Measurements from ENCODE around the gene HDAC7. TPM values are rescaled to one million over a fixed set of nuclear protein-coding genes. Genes with fewer than 3 reads are reported as not detected.

The HDAC7 gene
- total RNA-seq, 1 donor from 2014 or later: 92.2 TPM

DNA sequence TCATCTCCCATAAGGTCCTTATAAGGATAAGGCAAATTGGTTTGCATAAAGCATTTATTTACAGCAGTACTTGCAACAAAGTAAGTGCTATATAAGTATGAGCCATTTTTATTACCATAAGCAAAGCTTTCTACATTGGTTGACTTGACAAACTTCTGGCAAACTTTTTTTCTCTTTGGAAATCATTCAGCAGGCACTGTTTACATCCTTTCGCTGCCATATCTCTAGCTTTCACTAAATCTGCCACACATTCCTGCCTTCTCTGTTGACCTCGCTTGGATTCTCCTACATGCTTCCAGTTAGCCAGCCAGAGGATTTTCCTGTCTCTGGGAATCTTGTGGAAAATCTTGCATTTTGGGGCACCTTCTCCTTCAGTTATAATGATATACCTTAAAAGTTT lies 21.8 kb upstream of the HDAC7 start:
- no peak for FAIRE-seq
- peaks cover 9% of the 10 kb centered on the region for H3K4me1 ChIP-seq (ENCODE audit: insufficient read depth, low read length)
- no peaks in the 10 kb centered on the region for H3K9me3 ChIP-seq (ENCODE audit: insufficient read depth, low read depth, low read length)
- peaks cover 3% of the 10 kb centered on the region for H3K27me3 ChIP-seq (ENCODE audit: insufficient read depth, low read length)
- no peak for DNase-seq (ENCODE audit: low read depth)
- no peak overlapping the region for H3K9ac ChIP-seq (ENCODE audit: low read length)
- Mint-ChIP-seq H3K27me3 (ENCODE audit: low read depth, unreplicated experiment) (peaks cover 33% of the 10 kb centered on the region), H3K9me3 (ENCODE audit: unreplicated experiment) (peaks cover 3% of the 10 kb centered on the region), H3K4me1 (ENCODE audit: low read depth, unreplicated experiment) (peaks cover 20% of the 10 kb centered on the region), H3K36me3 (ENCODE audit: low read depth, unreplicated experiment) (peaks cover 14% of the 10 kb centered on the region), H3K4me3 (ENCODE audit: unreplicated experiment) (no peak overlapping the region), H3K27ac (ENCODE audit: unreplicated experiment) (no peak overlapping the region)
- H4K20me1 ChIP-seq (ENCODE audit: insufficient read depth, low read length): no peaks in the 10 kb centered on the region
- H3K36me3 ChIP-seq (ENCODE audit: insufficient read depth, low read length): no peaks in the 10 kb centered on the region
- H3K27ac ChIP-seq (ENCODE audit: low read depth, low read length): no peak overlapping the region
- no peak overlapping the region for H3K4me2 ChIP-seq (ENCODE audit: low read length)
- no peak overlapping the region for H3K4me3 ChIP-seq (ENCODE audit: insufficient read depth, low read depth, low read length)
- H2AFZ ChIP-seq (ENCODE audit: low read depth, low read length): no peak overlapping the region
- H3K79me2 ChIP-seq (ENCODE audit: insufficient read depth, low read length): no peaks in the 10 kb centered on the region
- TF ChIP-seq, protein P1, sequence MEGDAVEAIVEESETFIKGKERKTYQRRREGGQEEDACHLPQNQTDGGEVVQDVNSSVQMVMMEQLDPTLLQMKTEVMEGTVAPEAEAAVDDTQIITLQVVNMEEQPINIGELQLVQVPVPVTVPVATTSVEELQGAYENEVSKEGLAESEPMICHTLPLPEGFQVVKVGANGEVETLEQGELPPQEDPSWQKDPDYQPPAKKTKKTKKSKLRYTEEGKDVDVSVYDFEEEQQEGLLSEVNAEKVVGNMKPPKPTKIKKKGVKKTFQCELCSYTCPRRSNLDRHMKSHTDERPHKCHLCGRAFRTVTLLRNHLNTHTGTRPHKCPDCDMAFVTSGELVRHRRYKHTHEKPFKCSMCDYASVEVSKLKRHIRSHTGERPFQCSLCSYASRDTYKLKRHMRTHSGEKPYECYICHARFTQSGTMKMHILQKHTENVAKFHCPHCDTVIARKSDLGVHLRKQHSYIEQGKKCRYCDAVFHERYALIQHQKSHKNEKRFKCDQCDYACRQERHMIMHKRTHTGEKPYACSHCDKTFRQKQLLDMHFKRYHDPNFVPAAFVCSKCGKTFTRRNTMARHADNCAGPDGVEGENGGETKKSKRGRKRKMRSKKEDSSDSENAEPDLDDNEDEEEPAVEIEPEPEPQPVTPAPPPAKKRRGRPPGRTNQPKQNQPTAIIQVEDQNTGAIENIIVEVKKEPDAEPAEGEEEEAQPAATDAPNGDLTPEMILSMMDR (IDR thresholded peaks at IDR 0.05; ENCODE audit: insufficient read depth, low read depth, low read length): no peak
- TF ChIP-seq EZH2 (IDR thresholded peaks at IDR 0.05; ENCODE audit: insufficient read depth, low read length): no peak

DNA sequence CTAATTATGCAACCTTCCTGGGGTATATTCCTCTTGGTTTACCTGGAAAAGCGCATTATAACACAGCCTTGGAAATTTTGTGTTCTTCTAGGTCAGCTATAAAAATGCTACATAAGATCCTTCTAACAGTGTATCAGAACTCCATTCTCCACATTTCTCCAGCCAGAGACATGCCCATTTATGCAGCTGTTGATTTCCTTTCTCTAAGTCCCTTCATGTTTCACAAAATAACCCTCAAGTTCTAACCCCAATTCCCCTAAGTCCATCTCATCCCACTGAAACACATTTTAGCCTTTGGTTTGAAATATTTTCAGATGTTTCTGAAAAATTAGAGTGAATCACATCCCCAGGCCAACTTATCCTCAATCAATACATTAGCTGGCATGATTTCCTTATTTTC lies 20.9 kb upstream of the HDAC7 start:
- Histone ChIP-seq H3K4me2 (ENCODE audit: low read length) (no peak overlapping the region), H3K9ac (ENCODE audit: low read length) (no peak overlapping the region), H4K20me1 (ENCODE audit: insufficient read depth, low read length) (no peaks in the 10 kb centered on the region), H3K9me3 (ENCODE audit: insufficient read depth, low read depth, low read length) (no peaks in the 10 kb centered on the region), H3K27ac (ENCODE audit: low read depth, low read length) (no peak overlapping the region), H3K4me3 (ENCODE audit: insufficient read depth, low read depth, low read length) (no peak overlapping the region), H3K4me1 (ENCODE audit: insufficient read depth, low read length) (peaks cover 9% of the 10 kb centered on the region), H3K79me2 (ENCODE audit: insufficient read depth, low read length) (no peaks in the 10 kb centered on the region), H3K36me3 (ENCODE audit: insufficient read depth, low read length) (no peaks in the 10 kb centered on the region), H3K27me3 (ENCODE audit: insufficient read depth, low read length) (peaks cover 3% of the 10 kb centered on the region), H2AFZ (ENCODE audit: low read depth, low read length) (no peak overlapping the region)
- Mint-ChIP-seq H3K9me3 (ENCODE audit: unreplicated experiment) (peaks cover 3% of the 10 kb centered on the region), H3K27me3 (ENCODE audit: low read depth, unreplicated experiment) (peaks cover 26% of the 10 kb centered on the region), H3K4me3 (ENCODE audit: unreplicated experiment) (no peak overlapping the region), H3K27ac (ENCODE audit: unreplicated experiment) (no peak overlapping the region), H3K36me3 (ENCODE audit: low read depth, unreplicated experiment) (peaks cover 8% of the 10 kb centered on the region), H3K4me1 (ENCODE audit: low read depth, unreplicated experiment) (peaks cover 26% of the 10 kb centered on the region)
- FAIRE-seq (no peak), DNase-seq (ENCODE audit: low read depth) (no peak)
- no peak for TF ChIP-seq EZH2 (IDR thresholded peaks at IDR 0.05; ENCODE audit: insufficient read depth, low read length)
- TF ChIP-seq, protein P1 (IDR thresholded peaks at IDR 0.05; ENCODE audit: insufficient read depth, low read depth, low read length): no peak

DNA sequence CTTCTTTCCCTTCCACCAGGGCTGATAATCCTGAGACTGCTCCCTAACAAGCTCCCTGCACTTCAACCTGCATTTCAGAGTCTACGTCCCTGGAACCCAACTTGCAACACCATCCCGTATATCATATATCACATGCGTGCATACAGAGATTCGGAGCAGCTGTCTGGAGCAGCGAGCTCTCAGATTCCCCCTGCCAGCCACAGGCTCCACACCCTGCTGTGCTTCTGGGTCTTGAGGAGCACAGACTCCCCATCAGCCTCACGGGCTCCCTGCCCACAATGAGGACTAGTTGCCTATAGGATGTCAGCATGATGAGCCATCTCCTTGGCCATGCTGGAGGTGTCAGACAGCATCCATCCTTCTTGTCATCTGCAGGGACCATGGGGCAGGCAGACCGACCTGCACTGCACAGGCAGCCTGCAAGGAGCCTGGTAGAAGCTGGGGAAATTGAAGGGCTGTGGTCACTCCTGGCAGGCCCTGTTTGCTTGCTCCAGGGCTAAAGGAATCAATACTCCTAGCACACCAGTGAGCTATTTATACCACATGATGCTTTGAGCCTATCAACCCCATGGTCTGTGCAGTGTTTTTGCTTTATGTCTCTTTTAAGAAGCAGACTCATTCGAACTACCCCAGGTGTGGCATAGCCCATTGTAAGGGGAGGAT lies 19.6 kb upstream of the HDAC7 start:
- Mint-ChIP-seq H3K27me3 (ENCODE audit: low read depth, unreplicated experiment) (peaks cover 19% of the 10 kb centered on the region), H3K4me3 (ENCODE audit: unreplicated experiment) (no peak overlapping the region), H3K27ac (ENCODE audit: unreplicated experiment) (no peak overlapping the region), H3K9me3 (ENCODE audit: unreplicated experiment) (no peaks in the 10 kb centered on the region), H3K4me1 (ENCODE audit: low read depth, unreplicated experiment) (peaks cover 29% of the 10 kb centered on the region), H3K36me3 (ENCODE audit: low read depth, unreplicated experiment) (peaks cover 4% of the 10 kb centered on the region)
- Histone ChIP-seq H3K36me3 (ENCODE audit: insufficient read depth, low read length) (no peaks in the 10 kb centered on the region), H3K27me3 (ENCODE audit: insufficient read depth, low read length) (peaks cover 3% of the 10 kb centered on the region), H3K4me1 (ENCODE audit: insufficient read depth, low read length) (peaks cover 9% of the 10 kb centered on the region), H3K79me2 (ENCODE audit: insufficient read depth, low read length) (no peaks in the 10 kb centered on the region), H4K20me1 (ENCODE audit: insufficient read depth, low read length) (no peaks in the 10 kb centered on the region), H3K4me3 (ENCODE audit: insufficient read depth, low read depth, low read length) (no peak overlapping the region), H3K4me2 (ENCODE audit: low read length) (no peak overlapping the region), H3K9me3 (ENCODE audit: insufficient read depth, low read depth, low read length) (no peaks in the 10 kb centered on the region), H3K27ac (ENCODE audit: low read depth, low read length) (no peak overlapping the region), H3K9ac (ENCODE audit: low read length) (no peak overlapping the region), H2AFZ (ENCODE audit: low read depth, low read length) (no peak overlapping the region)
- TF ChIP-seq, protein P1 (IDR thresholded peaks at IDR 0.05; ENCODE audit: insufficient read depth, low read depth, low read length): no peak
- no peak for TF ChIP-seq EZH2 (IDR thresholded peaks at IDR 0.05; ENCODE audit: insufficient read depth, low read length)
- DNase-seq (ENCODE audit: low read depth) (no peak), FAIRE-seq (no peak)

All from astrocyte (in vitro differentiated cells and primary cell).